Muscle layer of duodenum (tissue), 2 donors: Measurements from ENCODE around the gene ZDHHC14.
A peak's percentile ranks its signal among the peaks of the same experiment; 100 is the strongest.
"Not testable (repeated sequence)": the region's sequence is repeated elsewhere in the genome, so short reads cannot be mapped to it uniquely, and the experiment has no call there.

Experiments used
- H3K27ac ChIP-seq: one replicate; pipeline ENCODE4 v1.7.0; 2013; ENCODE audit warnings: mild to moderate bottlenecking, low read length
- H3K27me3 ChIP-seq: one replicate; pipeline ENCODE4 v1.7.0; 2013; ENCODE audit warnings: low read depth, mild to moderate bottlenecking, control low read depth, low read length
- H3K36me3 ChIP-seq, 2 donors: one replicate each; pipeline ENCODE4 v1.7.0; 2013; ENCODE audit warnings: low read length in 2 of 2, control low read depth in 1 of 2, mild to moderate bottlenecking in 1 of 2; ENCODE audit not compliant: insufficient read depth in 2 of 2, control insufficient read depth in 1 of 2
- H3K4me1 ChIP-seq, 2 donors: one replicate each; pipeline ENCODE4 v1.7.0; 2013; ENCODE audit warnings: low read length in 2 of 2, mild to moderate bottlenecking in 2 of 2, control low read depth in 1 of 2, moderate library complexity in 1 of 2; ENCODE audit not compliant: insufficient read depth in 2 of 2, control insufficient read depth in 1 of 2
- H3K4me3 ChIP-seq, 2 donors: one replicate each; pipeline ENCODE4 v1.7.0; 2013; ENCODE audit warnings: low read length in 2 of 2, low read depth in 1 of 2, mild to moderate bottlenecking in 1 of 2
- H3K9me3 ChIP-seq, 2 donors: one replicate each; pipeline ENCODE4 v1.7.0; 2013; ENCODE audit warnings: low read length in 2 of 2, control low read depth in 1 of 2, mild to moderate bottlenecking in 1 of 2; ENCODE audit not compliant: control insufficient read depth in 1 of 2
- donor health status: healthy.

Gene ZDHHC14

GRCh38 chr6:157393669-157394327 lies 12.8 kb downstream of the ZDHHC14 start:
- no peak overlapping the region for H3K4me3 ChIP-seq
- peak overlapping the region; percentile 36 for H3K27ac ChIP-seq
- H3K9me3 ChIP-seq: peaks cover 4 to 11% of the 10 kb centered on the region in 2 donors
- no peaks in the 10 kb centered on the region for H3K4me1 ChIP-seq
- H3K36me3 ChIP-seq: no peaks in the 10 kb centered on the region
- no peaks in the 10 kb centered on the region for H3K27me3 ChIP-seq

- not testable (repeated sequence) for H3K4me3 ChIP-seq, H3K27ac ChIP-seq, H3K36me3 ChIP-seq, H3K27me3 ChIP-seq, H3K9me3 ChIP-seq, H3K4me1 ChIP-seq
Observed at GRCh38 chr6:157395199-157395598, 14.2 kb downstream of the ZDHHC14 start.

DNA sequence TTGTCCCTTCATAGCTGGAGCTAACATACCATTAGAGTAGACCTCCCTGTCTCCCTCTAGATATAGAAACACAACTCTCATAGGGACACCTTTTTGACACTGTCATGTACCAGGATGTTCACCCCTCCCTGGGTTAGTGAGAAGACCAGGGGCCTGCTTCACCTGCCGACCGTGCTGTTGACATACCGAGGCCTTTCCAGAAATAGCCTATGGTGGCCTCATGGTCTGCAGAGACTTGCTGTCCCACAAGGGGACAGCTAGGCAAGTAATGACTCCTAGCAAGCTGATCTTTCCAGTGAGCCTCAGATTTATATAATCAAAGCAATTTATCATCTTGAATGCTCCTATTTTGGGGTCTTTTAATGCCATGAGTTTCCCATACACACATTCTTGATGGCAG lies 15.0 kb downstream of the ZDHHC14 start:
- H3K4me3 ChIP-seq: no peak overlapping the region
- no peak overlapping the region for H3K27ac ChIP-seq
- H3K4me1 ChIP-seq: no peaks in the 10 kb centered on the region
- peaks cover 0 to 4% of the 10 kb centered on the region in 2 donors for H3K9me3 ChIP-seq
- no peaks in the 10 kb centered on the region for H3K27me3 ChIP-seq
- no peaks in the 10 kb centered on the region for H3K36me3 ChIP-seq

DNA sequence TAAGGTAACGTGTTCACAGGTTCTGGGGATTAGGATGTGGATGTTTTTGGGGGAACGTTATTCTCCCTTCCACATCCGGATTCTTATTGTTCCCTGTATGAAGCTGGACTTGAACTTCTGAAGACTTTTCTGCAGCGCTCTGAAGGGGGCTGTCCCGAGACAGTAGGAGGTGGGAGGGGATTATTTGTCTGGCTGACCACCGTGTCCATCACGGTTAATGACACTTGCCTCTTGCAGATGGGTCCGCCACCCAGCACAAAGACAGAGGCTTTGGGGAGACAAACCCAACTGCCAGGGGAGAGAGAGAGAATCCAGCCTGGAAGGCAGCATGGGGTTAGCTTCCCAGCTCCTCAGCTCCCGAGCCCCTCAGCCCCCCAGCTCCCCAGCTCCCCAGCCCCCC lies 16.7 kb downstream of the ZDHHC14 start:
- Histone ChIP-seq H3K27ac (no peak overlapping the region), H3K27me3 (no peaks in the 10 kb centered on the region), H3K9me3 (no peaks in the 10 kb centered on the region), H3K4me3 (no peak overlapping the region), H3K36me3 (no peaks in the 10 kb centered on the region), H3K4me1 (no peaks in the 10 kb centered on the region)

DNA sequence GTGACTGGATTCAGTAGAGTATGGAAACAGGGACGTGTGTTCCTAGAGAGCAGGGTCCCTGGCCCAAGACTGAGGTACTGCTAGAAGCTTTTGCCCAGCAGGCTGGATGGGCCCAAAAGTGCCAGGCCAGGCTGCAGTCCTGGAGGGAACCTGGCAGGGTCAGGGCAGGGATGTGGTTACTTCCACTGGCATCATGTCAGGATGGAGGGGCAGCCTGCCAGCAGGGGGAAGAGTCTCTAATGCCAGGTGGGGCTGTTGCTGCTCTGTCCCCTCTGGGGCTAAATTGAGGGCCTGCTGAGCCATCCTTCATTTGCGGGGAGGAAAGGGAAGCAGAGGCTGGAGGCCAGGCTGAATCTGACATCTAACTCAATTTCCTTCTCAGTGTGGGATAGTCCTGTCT lies 17.2 kb downstream of the ZDHHC14 start:
- Histone ChIP-seq H3K27ac (no peak overlapping the region), H3K36me3 (no peaks in the 10 kb centered on the region), H3K9me3 (no peaks in the 10 kb centered on the region), H3K4me3 (no peak overlapping the region), H3K4me1 (no peaks in the 10 kb centered on the region), H3K27me3 (no peaks in the 10 kb centered on the region)

- H3K4me3 ChIP-seq: no peak overlapping the region
- no peaks in the 10 kb centered on the region for H3K36me3 ChIP-seq
- H3K27me3 ChIP-seq: no peaks in the 10 kb centered on the region
- no peak overlapping the region for H3K27ac ChIP-seq
- H3K4me1 ChIP-seq: no peaks in the 10 kb centered on the region
- H3K9me3 ChIP-seq: no peaks in the 10 kb centered on the region
Observed at GRCh38 chr6:157400676-157401075, 19.7 kb downstream of the ZDHHC14 start.

DNA sequence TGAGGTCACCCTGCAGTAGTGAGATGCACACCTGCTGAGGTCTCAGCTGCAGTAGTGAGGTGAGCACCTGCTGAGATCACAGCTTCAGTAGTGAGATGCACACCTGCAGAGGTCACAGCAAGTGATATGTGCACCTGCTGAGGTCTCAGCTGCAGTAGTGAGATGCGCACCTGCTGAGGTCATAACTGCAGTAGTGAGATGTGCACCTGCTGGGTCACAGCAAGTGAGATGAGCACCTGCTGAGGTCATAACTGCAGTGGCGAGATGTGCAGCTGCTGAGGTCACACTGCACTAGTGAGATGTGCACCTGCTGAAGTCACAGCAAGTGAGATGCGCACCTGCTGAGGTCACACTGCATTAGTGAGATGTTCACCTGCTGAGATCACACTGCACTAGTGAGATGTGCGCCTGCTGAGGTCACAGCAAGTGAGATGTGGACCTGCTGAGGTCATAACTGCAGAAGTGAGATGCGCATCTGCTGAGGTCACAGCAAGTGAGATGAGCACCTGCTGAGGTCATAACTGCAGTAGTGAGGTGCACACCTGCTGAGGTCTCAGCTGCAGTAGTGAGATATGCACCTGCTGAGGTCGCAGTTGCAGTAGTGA lies 20.8 kb downstream of the ZDHHC14 start:
- Histone ChIP-seq H3K4me3 (no peak overlapping the region), H3K27ac (no peak overlapping the region), H3K36me3 (no peaks in the 10 kb centered on the region), H3K4me1 (no peaks in the 10 kb centered on the region), H3K9me3 (no peaks in the 10 kb centered on the region), H3K27me3 (no peaks in the 10 kb centered on the region)

GRCh38 chr6:157402996-157403685 lies 22.2 kb downstream of the ZDHHC14 start:
- H3K36me3 ChIP-seq: no peaks in the 10 kb centered on the region
- no peak overlapping the region for H3K27ac ChIP-seq
- H3K27me3 ChIP-seq: no peaks in the 10 kb centered on the region
- H3K9me3 ChIP-seq: no peaks in the 10 kb centered on the region
- no peak overlapping the region for H3K4me3 ChIP-seq
- no peaks in the 10 kb centered on the region for H3K4me1 ChIP-seq

GRCh38 chr6:157403686-157404051 lies 22.7 kb downstream of the ZDHHC14 start:
- no peaks in the 10 kb centered on the region for H3K4me1 ChIP-seq

GRCh38 chr6:157405986-157406385 lies 25.0 kb downstream of the ZDHHC14 start:
- no peaks in the 10 kb centered on the region for H3K9me3 ChIP-seq
- no peak overlapping the region for H3K4me3 ChIP-seq
- H3K27ac ChIP-seq: no peak overlapping the region
- no peaks in the 10 kb centered on the region for H3K4me1 ChIP-seq
- H3K36me3 ChIP-seq: no peaks in the 10 kb centered on the region
- no peaks in the 10 kb centered on the region for H3K27me3 ChIP-seq

More at GRCh38 chr6:157403686-157404051, 22.7 kb downstream of the ZDHHC14 start:
- no peaks in the 10 kb centered on the region for H3K36me3 ChIP-seq
- no peak overlapping the region for H3K27ac ChIP-seq
- no peak overlapping the region for H3K4me3 ChIP-seq
- no peaks in the 10 kb centered on the region for H3K9me3 ChIP-seq
- H3K27me3 ChIP-seq: no peaks in the 10 kb centered on the region

DNA sequence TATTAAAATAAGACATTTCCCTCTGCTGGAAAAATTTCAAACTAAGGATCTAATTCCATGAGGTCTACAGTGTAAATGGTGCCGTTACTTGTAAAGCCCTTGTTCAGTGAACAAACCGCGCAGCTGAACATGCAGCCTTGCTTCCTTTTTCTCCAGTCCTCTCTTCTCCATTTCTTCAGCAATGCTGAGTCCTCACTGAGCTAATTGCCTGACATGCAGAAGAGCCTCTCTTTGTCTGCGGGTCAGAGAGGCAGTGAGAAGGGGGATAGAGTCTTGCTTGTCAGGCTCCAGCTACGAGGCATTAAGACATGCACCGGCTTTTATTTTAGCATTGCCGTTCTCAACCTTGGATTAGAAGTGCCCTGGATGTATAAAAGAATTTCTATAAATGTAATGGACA lies 25.7 kb downstream of the ZDHHC14 start:
- H3K4me3 ChIP-seq: no peak overlapping the region
- H3K4me1 ChIP-seq: no peaks in the 10 kb centered on the region
- no peak overlapping the region for H3K27ac ChIP-seq
- no peaks in the 10 kb centered on the region for H3K36me3 ChIP-seq
- H3K27me3 ChIP-seq: no peaks in the 10 kb centered on the region
- no peaks in the 10 kb centered on the region for H3K9me3 ChIP-seq
